ENCODE results near the gene GTF2F2. TPM values are rescaled to one million over a fixed set of nuclear protein-coding genes. Genes with fewer than 3 reads are reported as not detected.

GTF2F2 gene
- total RNA-seq, 1 donor from 2014 or later, result 60.1 TPM

Other genes with a start within 250 kb of the GTF2F2 start
- 2.6 and 5.2 TPM in 2 replicates for gene NUFIP1, start 131.0 kb upstream of the GTF2F2 start, total RNA-seq
- 22.1 and 32.5 TPM in 2 replicates for gene GPALPP1, start 131.0 kb upstream of the GTF2F2 start, total RNA-seq
- 6.7 and 8.5 TPM in 2 replicates for gene KCTD4, start 80.5 kb downstream of the GTF2F2 start, total RNA-seq
- gene TPT1, start 220.7 kb downstream of the GTF2F2 start, total RNA-seq, result 2,868 and 3,711 TPM in 2 replicates

All from renal cortical epithelial cell (primary cell).